TTC549 (cell line): Measurements from ENCODE around the gene PGLYRP3.

Experiments used
- FAIRE-seq: peaks from 2 replicates; lab custom pipeline; 2012; peaks lifted over from hg19 to GRCh38; lab: Jason Lieb, UNC

Gene PGLYRP3

DNA sequence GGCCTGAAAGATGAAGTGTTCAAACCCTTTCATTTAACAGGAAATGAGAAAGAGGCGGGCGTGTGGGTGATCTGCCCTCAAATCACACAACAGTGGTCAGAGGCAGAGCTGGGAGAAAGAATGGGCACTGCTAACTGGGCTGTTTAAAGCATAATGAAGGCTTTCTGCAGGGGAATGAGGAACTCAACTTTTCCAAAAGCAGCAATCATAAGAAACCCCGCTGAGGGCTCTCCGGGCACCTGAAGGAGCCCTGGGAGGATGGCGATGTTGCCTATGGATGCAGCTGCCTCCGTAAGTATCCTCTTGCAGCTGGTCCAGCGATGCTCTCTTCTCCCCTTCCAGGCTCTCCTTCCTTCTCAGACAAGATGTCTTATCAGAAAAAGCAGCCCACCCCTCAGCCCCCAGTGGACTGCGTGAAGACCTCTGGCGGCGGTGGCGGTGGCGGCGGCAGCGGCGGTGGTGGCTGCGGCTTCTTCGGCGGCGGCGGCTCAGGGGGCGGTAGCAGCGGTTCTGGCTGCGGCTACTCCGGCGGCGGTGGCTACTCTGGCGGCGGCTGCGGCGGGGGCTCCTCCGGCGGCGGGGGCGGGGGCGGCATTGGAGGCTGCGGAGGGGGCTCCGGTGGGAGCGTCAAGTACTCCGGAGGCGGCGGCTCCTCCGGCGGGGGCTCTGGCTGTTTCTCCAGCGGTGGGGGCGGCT, 52.0 kb downstream of the PGLYRP3 start:
- no peak for FAIRE-seq

DNA sequence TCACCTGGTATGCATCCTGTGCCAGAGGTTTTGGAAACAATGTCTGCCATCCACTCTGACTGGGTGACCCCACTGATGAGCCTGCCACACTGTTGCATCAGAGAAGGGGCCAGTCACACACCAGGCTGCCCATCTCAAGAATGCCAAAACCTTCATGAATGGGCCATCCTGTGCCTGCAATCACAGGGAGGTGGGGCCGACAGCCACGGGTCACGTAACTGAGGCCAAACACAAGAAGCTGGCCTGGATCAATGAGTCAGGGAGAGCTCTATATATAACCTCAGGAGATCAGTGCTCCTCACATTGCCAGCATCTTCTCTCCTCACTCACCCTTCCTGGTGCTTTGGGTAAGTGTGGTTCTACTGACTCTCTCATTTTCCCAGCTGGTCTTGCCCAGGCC, 53.4 kb downstream of the PGLYRP3 start, which contains the start of gene LORICRIN:
LORICRIN (plus strand) TSS at position 301 of the 400 bp plus-strand sequence. CDS start 1,263 bp downstream, outside the sequence.
- FAIRE-seq, result no peak

DNA sequence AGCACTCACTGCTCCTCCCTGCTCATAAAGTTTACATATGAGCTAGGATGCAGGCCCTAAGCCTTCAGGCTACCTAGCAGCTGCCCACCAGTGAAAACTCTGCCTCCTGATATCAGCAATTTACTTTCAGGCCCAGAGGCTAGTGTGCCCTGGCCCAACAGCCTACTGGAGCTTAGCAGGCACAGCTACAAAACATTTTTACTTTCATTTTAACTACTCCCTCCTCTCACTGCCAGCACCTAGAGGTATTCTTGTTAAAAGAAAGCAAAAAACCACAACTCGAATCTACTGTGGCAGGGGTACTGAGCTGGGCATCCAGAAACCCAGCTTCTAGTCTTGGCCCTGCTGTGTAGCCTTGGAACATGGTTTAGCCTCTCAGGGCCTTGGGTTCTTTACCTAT, 59.1 kb downstream of the PGLYRP3 start:
- FAIRE-seq, result no peak

DNA sequence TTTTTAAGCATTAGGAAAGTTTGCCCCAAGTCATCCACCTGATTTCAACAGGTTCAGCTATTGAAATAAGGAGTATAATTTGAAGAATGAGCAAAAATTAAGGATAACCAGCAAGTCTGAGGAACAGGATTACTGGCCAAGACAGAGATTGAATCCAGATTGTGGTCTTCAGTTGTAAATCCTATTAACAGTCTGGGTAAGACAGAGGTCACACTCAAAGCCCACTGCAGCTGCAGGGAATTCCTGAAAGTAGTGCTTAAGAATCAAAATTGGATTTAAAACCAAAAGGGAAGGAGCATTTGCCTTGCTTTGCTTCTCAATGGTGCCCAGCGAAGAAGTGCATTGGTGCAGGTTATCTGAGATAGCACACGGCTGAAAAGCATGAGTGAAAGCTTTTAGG, 59.7 kb downstream of the PGLYRP3 start:
- no peak for FAIRE-seq

DNA sequence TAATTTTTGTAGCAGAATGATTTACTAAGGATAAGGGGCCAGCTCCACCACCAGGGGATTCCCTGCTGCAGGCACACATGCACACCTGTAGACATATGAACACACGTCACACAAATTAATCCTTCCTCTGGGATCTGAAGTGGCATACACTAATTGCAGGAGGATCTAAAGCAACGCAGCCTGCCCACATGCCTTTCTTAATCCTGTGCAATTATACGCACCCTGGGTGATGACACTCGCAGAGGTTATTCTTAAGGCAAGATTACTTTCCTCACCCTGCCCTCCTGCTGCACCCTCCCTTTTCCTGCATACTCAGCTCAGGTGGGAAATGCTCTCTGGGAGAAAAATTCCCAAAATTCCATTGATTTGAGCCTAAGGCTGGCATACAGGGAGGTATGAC, 60.8 kb downstream of the PGLYRP3 start:
- FAIRE-seq, result no peak

DNA sequence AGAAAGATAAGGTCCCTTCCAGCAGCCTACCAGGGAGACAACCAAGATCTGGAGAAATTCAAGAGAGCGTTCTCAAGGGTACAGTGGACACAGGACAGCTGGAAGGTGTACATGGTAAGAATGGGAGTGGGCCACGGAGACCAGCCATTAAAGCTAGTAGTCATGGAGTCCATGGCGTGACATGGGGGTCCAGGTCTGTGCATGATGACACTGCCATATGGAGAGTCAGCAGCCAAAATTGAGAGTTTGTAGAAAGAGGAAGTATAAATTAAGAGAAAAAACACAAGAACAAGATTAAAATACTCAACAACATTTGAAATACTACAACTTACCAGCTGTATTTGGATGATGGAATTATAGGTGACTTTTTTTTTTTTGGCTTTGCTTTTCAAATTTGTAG, 61.2 kb downstream of the PGLYRP3 start:
- FAIRE-seq, result no peak

DNA sequence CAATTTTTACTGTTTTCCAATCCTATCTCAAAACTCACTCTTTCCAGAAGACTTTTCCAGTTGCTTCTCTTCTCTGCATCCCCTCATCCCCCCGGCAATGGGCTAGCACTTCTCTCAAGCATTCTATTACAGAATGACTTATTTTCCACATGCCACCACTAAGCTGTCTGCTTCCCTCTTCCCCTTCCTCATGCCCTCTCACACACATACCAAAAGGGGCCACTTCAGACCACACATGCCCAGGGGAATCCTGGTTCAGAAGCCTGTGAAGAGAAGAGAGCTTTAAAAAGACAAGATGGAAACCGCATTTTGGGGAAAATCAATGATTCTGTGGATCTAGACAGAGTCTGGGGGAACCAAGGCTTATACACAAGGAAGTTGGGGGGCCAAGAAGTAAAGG, 61.7 kb downstream of the PGLYRP3 start:
- no peak for FAIRE-seq

DNA sequence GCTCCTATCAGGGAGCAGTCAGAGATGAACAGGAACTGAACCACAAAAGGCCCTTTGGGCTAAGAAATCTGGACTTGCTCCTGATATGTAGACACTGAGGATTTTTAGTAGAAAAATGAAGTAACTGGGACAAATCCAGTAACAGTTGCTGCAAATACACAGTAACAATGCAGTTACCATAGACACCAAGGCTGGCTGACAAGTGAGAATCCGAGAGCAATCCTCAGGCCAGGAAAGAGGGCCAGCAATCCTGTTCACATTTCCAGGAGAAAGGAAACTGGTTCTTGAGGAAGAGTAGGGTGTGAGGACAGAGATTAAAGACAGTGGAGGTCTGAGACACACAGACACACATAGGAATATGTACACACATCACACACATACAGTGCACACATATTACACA, 62.6 kb downstream of the PGLYRP3 start:
- no peak for FAIRE-seq

DNA sequence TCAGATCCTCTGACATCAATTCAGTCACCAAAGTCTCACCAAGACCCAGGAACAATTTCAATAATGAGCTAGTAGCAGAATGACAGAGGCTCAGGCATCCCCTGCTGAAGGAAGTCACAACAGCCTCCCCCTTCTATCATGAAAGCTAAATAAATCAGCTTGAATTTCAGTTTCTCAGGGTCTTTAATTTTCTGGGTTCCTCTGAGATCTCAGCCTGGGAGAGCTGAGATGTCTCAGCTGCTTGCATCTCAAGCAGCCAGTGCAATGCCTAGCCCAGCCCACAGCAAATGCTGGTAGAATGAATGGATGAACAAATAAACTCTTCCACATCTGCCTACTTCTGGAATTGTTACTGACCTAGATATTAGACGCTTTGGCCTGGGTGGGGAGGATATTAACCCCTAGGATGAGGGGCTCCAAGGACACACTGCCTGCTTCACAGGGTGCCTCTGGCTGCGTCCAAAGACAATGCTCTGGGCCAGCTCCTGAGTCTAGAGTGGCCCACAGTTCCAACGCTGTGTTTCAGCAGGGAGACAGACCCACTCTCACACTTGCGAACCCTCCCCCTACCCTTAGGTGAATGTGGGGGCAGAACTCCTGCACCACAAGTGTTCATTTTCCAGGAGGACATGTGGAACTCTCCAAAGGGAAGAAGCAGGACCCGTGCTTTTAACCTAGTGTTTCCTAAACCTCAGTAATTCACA, 64.4 kb downstream of the PGLYRP3 start:
- FAIRE-seq, result no peak
